ENCODE measurements around the gene MKNK1.

DNA sequence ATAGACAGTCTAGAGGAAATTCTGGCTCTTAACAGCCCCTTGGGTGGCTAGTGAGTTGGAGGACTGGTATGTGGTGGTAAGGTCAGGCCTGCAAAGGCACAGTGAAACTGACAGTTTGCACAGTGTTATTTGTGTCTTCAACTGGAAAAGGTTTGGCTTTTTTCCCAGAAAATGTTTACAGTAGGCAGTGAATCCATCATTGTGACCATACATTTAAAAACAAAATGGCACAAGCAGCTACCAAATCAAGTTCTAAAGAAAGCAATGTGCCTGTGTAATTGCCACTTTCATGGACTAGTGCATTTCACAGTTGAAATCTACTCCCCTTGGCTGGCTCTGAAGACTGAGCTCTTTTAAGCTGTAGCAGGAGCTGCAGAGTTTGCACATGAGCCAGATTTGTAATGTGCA lies 39.3 kb upstream of the MKNK1 start:
- TF ChIP-seq CTCF (conservative IDR thresholded peaks at IDR 0.05) (no peak), EZH2 (IDR thresholded peaks at IDR 0.05; ENCODE audit: low read depth) (no peak)
